ENCODE data around the gene POTEM.
"Not testable (repeated sequence)": the region's sequence is repeated elsewhere in the genome, so short reads cannot be mapped to it uniquely, and the experiment has no call there.

POTEM gene

DNA sequence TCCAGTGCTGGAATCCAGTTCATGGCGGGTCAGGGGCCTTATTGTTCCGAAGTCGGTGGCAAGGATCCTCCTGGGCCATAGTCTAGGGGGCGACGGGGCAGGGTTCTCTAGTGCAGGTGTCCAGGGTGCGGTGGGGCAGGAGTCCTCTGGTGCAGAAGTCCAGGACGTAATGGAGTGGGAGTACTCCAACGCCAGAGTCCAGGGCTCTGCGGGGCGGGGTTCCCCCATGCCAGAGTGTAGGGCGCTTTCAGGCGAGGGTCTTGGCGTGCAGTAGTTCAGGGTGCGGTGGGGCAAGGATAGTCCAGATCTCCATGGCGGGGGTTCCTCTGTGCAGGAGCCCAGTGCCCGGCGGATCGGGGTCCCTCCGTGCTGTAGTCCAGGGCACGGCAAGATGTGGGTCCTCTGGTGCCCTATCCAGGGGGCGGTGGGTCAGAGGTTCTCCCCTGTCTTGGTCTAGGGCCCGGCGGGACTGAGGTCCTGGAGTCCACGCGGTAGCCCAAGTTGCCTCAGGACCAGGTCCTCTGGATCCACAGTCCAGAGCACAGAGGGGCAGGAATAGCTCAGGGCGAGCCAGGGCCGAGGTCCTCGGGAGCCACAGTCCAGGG, 70.9 kb downstream of the POTEM start:
- DNase-seq: not testable (repeated sequence)

DNA sequence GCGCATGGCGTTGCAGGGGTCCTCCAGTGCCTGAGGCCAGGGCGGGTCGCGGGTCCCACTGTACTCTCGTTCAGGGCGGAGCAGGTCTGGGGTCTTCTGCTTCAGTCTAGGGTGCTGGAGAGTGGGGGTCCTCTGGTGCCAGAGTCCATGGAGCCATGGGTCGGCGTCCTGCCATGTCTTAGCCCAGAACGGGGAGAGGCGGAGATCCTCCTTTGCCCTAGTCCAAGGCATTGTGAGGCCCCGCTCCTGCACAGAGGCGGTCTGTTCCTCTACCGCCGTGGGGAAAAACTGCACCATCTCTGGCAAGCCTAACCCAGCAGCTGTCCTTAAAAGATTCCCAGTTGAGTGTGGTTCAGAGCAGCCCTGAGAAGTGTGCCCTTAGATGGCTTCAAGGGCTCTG, 71.6 kb downstream of the POTEM start:
- not testable (repeated sequence) for DNase-seq

DNA sequence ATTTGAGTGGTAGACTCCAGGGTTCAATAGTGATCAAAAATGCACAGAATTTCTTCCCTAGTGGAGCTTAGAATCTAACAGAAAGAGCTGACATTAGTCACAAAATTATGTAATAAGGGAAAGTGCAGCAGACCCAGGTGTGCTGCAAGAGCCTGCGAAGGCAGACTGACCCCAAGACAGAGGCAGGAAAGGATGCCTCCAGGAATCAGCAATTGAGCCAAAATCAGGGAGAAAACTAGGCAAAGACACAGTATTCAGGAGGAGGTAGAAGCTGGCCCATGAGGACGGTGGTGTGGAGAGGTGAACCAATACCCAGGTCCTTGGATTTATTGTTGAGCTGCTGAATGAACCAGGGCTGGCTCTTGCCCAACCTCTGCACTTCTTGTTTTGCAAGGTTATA, 76.2 kb downstream of the POTEM start:
- DNase-seq: not testable (repeated sequence)
